Effector memory CD4-positive, alpha-beta T cell (primary cell): ENCODE results near the gene CHST7.

Source experiments
- DNase-seq, 3 donors: peaks; one replicate each; pipeline ENCODE4 v3.0.0-alpha.2; 2020
- H3K27ac ChIP-seq: 2 replicates; pipeline ENCODE4 v1.7.0; 2013; ENCODE audit warnings: mild to moderate bottlenecking, low read length, moderate library complexity; ENCODE audit not compliant: insufficient read depth, poor library complexity, severe bottlenecking
- H3K27me3 ChIP-seq: replicated peaks from 2 replicates; pipeline ENCODE4 v1.7.0; 2013; ENCODE audit warnings: mild to moderate bottlenecking, low read length; ENCODE audit not compliant: insufficient read depth, control insufficient read depth, poor library complexity, severe bottlenecking
- H3K36me3 ChIP-seq: 2 replicates; pipeline ENCODE4 v1.7.0; 2013; ENCODE audit warnings: mild to moderate bottlenecking, low read length, moderate library complexity; ENCODE audit not compliant: control insufficient read depth, insufficient read depth
- H3K4me1 ChIP-seq: 2 replicates; pipeline ENCODE4 v1.7.0; 2013; ENCODE audit warnings: low read length, mild to moderate bottlenecking; ENCODE audit not compliant: control insufficient read depth, insufficient read depth, poor library complexity, severe bottlenecking
- H3K4me3 ChIP-seq: 2 replicates; pipeline ENCODE4 v1.7.0; 2013; ENCODE audit warnings: low read length, low read depth, mild to moderate bottlenecking; ENCODE audit not compliant: insufficient read depth, poor library complexity, severe bottlenecking
- H3K9me3 ChIP-seq: 2 replicates; pipeline ENCODE4 v1.7.0; 2013; ENCODE audit warnings: mild to moderate bottlenecking, low read length, moderate library complexity; ENCODE audit not compliant: control insufficient read depth

The CHST7 gene

GRCh38 chrX:46642145-46642544, 68.6 kb downstream of the CHST7 start:
- H3K9me3 ChIP-seq = no peaks in the 10 kb centered on the region
- H3K27ac ChIP-seq = no peak overlapping the region
- no peaks in the 10 kb centered on the region for H3K36me3 ChIP-seq
- H3K4me1 ChIP-seq = no peaks in the 10 kb centered on the region
- no peak for DNase-seq
- H3K27me3 ChIP-seq = no peaks in the 10 kb centered on the region
- no peak overlapping the region for H3K4me3 ChIP-seq

GRCh38 chrX:46643636-46644035, 70.1 kb downstream of the CHST7 start:
- Histone ChIP-seq H3K9me3 (no peaks in the 10 kb centered on the region), H3K27me3 (no peaks in the 10 kb centered on the region), H3K27ac (no peak overlapping the region), H3K4me1 (no peaks in the 10 kb centered on the region), H3K4me3 (no peak overlapping the region), H3K36me3 (no peaks in the 10 kb centered on the region)
- no peak for DNase-seq

DNA sequence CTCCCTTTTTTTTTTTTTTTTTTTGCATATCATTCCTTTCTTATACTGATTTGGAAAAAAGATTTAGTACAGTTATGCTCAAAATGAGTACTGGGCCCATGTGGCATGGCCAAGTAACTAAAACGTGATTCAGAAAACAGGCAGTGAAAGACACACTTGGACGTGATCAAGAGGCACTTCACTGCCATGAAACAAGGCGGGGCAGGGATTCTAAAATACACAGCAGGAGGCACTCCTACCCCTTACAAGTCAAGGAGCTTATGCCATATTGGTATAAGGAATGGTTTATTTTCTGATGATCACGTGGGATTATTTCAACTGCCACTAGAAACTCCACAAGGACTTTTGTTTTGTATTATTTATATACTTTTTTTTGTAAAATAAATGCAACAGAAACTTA, 72.0 kb downstream of the CHST7 start:
- Histone ChIP-seq H3K27ac (no peak overlapping the region), H3K4me3 (no peak overlapping the region)

GRCh38 chrX:46647251-46647650, 73.7 kb downstream of the CHST7 start:
- no peaks in the 10 kb centered on the region for H3K9me3 ChIP-seq
- no peaks in the 10 kb centered on the region for H3K36me3 ChIP-seq
- H3K4me3 ChIP-seq = no peak overlapping the region
- H3K27me3 ChIP-seq = no peaks in the 10 kb centered on the region
- H3K27ac ChIP-seq = no peak overlapping the region
- no peak for DNase-seq
- H3K4me1 ChIP-seq = no peaks in the 10 kb centered on the region

More for the DNA sequence above, 72.0 kb downstream of the CHST7 start:
- no peaks in the 10 kb centered on the region for H3K27me3 ChIP-seq
- H3K36me3 ChIP-seq = no peaks in the 10 kb centered on the region
- H3K4me1 ChIP-seq = no peaks in the 10 kb centered on the region
- H3K9me3 ChIP-seq = no peaks in the 10 kb centered on the region
- DNase-seq = no peak
